NB4 (cell line): ENCODE measurements around the gene KIF11.

Experiments
- POLR2A ChIP-seq: IDR thresholded peaks from 2 replicates; pipeline ENCODE4 v1.6.1; 2011; ENCODE audit warnings: mild to moderate bottlenecking; ENCODE audit not compliant: insufficient read length; ENCODE audit errors: extremely low read depth
- TF ChIP-seq, protein P1 (sequence below): IDR thresholded peaks from 2 replicates; pipeline ENCODE4 v1.6.1; 2011; ENCODE audit warnings: low read depth, low read length
- TF ChIP-seq, protein P2 (sequence below): IDR thresholded peaks from one replicate; pipeline ENCODE4 v1.5.1; 2012; ENCODE audit warnings: low read depth, low read length

DNA sequence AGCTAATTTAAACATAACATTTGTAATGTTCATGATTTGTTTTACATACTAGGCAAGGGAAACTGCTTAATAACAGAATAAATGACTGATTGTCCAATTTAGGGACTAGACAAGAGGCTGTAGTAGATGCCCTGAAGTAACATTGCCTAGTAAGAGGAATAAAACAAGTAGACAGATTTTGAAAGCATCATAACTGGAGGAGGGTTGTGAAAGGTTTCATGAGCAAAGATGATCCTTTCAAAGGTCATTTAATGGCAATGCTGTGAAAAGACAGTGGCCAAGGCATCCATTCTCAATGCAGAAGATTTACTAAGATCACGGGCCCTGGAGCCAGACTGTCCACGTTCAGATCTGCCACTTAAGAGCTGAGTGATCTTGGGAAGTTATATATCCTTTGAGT, 52.0 kb downstream of the KIF11 start:
- TF ChIP-seq, protein P1, sequence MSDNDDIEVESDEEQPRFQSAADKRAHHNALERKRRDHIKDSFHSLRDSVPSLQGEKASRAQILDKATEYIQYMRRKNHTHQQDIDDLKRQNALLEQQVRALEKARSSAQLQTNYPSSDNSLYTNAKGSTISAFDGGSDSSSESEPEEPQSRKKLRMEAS: no peak
- TF ChIP-seq, protein P2, sequence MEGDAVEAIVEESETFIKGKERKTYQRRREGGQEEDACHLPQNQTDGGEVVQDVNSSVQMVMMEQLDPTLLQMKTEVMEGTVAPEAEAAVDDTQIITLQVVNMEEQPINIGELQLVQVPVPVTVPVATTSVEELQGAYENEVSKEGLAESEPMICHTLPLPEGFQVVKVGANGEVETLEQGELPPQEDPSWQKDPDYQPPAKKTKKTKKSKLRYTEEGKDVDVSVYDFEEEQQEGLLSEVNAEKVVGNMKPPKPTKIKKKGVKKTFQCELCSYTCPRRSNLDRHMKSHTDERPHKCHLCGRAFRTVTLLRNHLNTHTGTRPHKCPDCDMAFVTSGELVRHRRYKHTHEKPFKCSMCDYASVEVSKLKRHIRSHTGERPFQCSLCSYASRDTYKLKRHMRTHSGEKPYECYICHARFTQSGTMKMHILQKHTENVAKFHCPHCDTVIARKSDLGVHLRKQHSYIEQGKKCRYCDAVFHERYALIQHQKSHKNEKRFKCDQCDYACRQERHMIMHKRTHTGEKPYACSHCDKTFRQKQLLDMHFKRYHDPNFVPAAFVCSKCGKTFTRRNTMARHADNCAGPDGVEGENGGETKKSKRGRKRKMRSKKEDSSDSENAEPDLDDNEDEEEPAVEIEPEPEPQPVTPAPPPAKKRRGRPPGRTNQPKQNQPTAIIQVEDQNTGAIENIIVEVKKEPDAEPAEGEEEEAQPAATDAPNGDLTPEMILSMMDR: no peak
- TF ChIP-seq POLR2A: no peak
